HG03565 (cell line): ENCODE results near the gene ZNF667.

Source experiments
- ATAC-seq: cut with Tn5 transposase; IDR thresholded peaks from one replicate; pipeline ENCODE4 v1.9.1; 2021; ENCODE audit warnings: mild to moderate bottlenecking, moderate library complexity; ENCODE audit not compliant: unreplicated experiment

Gene ZNF667

GRCh38 chr19:56476651-56477428 lies at the start of gene ZNF667:
Gene ZNF667 (minus strand): TSS chr19:56477345. CDS start chr19:56462370, 14,975 bp downstream.
- no peak for ATAC-seq

GRCh38 chr19:56525214-56525860 lies 48.2 kb upstream of the ZNF667 start:
- no peak for ATAC-seq

- no peak for ATAC-seq
These were observed 31.2 kb upstream of the ZNF667 start for GRCh38 chr19:56508290-56508778.

GRCh38 chr19:56507446-56508289 lies 30.5 kb upstream of the ZNF667 start, which contains the start of gene ZNF471:
Gene ZNF471 (plus strand): TSS chr19:56507855. CDS start chr19:56511572, 3,717 bp downstream.
- no peak for ATAC-seq

GRCh38 chr19:56504581-56504980 lies 27.4 kb upstream of the ZNF667 start:
- ATAC-seq, result no peak

- ATAC-seq, result no peak
These were observed 14.3 kb upstream of the ZNF667 start for GRCh38 chr19:56491399-56491798.

GRCh38 chr19:56477429-56478338 lies 539 bp upstream of the ZNF667 start:
- ATAC-seq, result no peak

GRCh38 chr19:56476093-56476492 lies 1.1 kb downstream of the ZNF667 start:
- no peak for ATAC-seq

- ATAC-seq, result no peak
These were observed 2.8 kb downstream of the ZNF667 start for GRCh38 chr19:56474308-56474707.

- no peak for ATAC-seq
These were observed 35.8 kb downstream of the ZNF667 start for GRCh38 chr19:56441206-56441792.

GRCh38 chr19:56423985-56424353 lies 53.2 kb downstream of the ZNF667 start:
- no peak for ATAC-seq

GRCh38 chr19:56423276-56423984 lies 53.7 kb downstream of the ZNF667 start:
- ATAC-seq, result no peak

GRCh38 chr19:56405062-56405461 lies 72.1 kb downstream of the ZNF667 start:
- no peak for ATAC-seq

GRCh38 chr19:56404705-56405056 lies 72.5 kb downstream of the ZNF667 start:
- peak; percentile 5 for ATAC-seq

- peak; percentile 62 for ATAC-seq
These were observed 73.1 kb downstream of the ZNF667 start, which contains the start of gene ZNF583 for GRCh38 chr19:56403764-56404704. Gene ZNF583 (plus strand): TSS chr19:56404332. CDS start chr19:56407115, 2,783 bp downstream.

- peak; percentile 3 for ATAC-seq
These were observed 73.9 kb downstream of the ZNF667 start for GRCh38 chr19:56403261-56403660.

- no peak for ATAC-seq
These were observed 76.7 kb downstream of the ZNF667 start for GRCh38 chr19:56400485-56400884.

- ATAC-seq, result no peak
These were observed 78.3 kb downstream of the ZNF667 start for GRCh38 chr19:56398809-56399208.
